Endothelial cell of hepatic sinusoid (primary cell): ENCODE measurements around the gene AUTS2.

Experiments
- in situ Hi-C: cut with HindIII; loops from 2 replicates; pipeline ENCODE4 v1.10.0; 2017; ENCODE audit warnings: low sequenced_read_pairs

The AUTS2 gene

GRCh38 chr7:70093205-70093904, 495.1 kb downstream of the AUTS2 start:
- in situ Hi-C loops: no loop called here

GRCh38 chr7:70094831-70095230, 496.6 kb downstream of the AUTS2 start:
- in situ Hi-C loops: no loop called here

- in situ Hi-C loops: no loop called here
Observed at GRCh38 chr7:70097645-70098044, 499.4 kb downstream of the AUTS2 start.

- in situ Hi-C loops: no loop called here
Observed at GRCh38 chr7:70098133-70098561, 499.9 kb downstream of the AUTS2 start.

- in situ Hi-C loops: no loop called here
Observed at GRCh38 chr7:70098905-70099672, 500.8 kb downstream of the AUTS2 start.

GRCh38 chr7:70104243-70104642, 506.0 kb downstream of the AUTS2 start:
- in situ Hi-C loops: no loop called here

GRCh38 chr7:70113078-70113477, 514.8 kb downstream of the AUTS2 start:
- in situ Hi-C loops: no loop called here

GRCh38 chr7:70113536-70113935, 515.3 kb downstream of the AUTS2 start:
- in situ Hi-C loops: no loop called here

GRCh38 chr7:70114806-70115205, 516.5 kb downstream of the AUTS2 start:
- in situ Hi-C loops: no loop called here

- in situ Hi-C loops: no loop called here
Observed at GRCh38 chr7:70116244-70116643, 518.0 kb downstream of the AUTS2 start.

- in situ Hi-C loops: no loop called here
Observed at GRCh38 chr7:70116867-70117266, 518.6 kb downstream of the AUTS2 start.

- in situ Hi-C loops: no loop called here
Observed at GRCh38 chr7:70120851-70121250, 522.6 kb downstream of the AUTS2 start.

GRCh38 chr7:70131817-70132216, 533.5 kb downstream of the AUTS2 start:
- in situ Hi-C loops: no loop called here

- in situ Hi-C loops: no loop called here
Observed at GRCh38 chr7:70132226-70132851, 534.1 kb downstream of the AUTS2 start.

GRCh38 chr7:70132852-70133690, 534.8 kb downstream of the AUTS2 start:
- in situ Hi-C loops: no loop called here

GRCh38 chr7:70134029-70134770, 535.9 kb downstream of the AUTS2 start:
- in situ Hi-C loops: no loop called here

GRCh38 chr7:70135656-70136055, 537.4 kb downstream of the AUTS2 start:
- in situ Hi-C loops: no loop called here

- in situ Hi-C loops: no loop called here
Observed at GRCh38 chr7:70137126-70137525, 538.9 kb downstream of the AUTS2 start.

- in situ Hi-C loops: no loop called here
Observed at GRCh38 chr7:70142247-70142932, 544.1 kb downstream of the AUTS2 start.
